KG1 (cell line): Measurements from ENCODE around the gene CLN3.
"Not testable (repeated sequence)": the region's sequence is repeated elsewhere in the genome, so short reads cannot be mapped to it uniquely, and the experiment has no call there.

Source experiments
- DNase-seq: peaks from one replicate; lab custom pipeline; 2025; lab: John Stamatoyannopoulos, UW

The CLN3 gene

DNA sequence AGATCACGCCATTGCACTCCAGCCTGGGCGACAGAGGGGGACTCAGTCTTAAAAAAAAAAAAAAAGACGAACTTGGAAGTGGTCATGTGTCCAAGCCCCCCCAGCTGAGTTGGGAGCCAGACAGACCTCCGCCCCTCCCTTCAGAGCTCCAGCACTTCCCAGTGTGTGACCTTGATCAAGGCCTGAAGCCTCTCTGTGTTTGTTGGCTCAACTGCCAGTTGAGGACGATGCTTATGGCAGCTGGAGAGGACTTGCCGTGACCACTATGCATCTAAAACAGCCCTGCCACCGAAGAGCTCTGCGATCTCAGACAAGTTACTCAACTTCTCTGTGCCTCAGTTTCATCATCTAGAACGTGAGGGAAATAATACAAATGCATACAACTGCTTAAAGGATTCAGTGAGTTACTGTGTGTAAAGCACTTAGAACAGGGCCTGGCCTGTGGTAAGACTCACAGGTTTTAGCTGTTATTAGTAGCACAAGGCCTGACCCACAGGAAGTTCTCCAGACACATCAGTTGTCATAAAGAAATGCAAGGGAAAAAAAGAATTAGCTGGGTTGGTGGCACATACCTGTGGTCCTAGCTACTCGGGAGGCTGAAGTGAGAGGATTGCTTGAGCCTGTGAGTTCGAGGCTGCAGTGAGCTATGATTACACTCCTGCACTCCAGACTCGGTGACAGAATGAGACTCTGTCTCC lies 21.8 kb upstream of the CLN3 start:
- no peak for DNase-seq

GRCh38 chr16:28511801-28512789 lies 20.2 kb upstream of the CLN3 start:
- no peak for DNase-seq

DNA sequence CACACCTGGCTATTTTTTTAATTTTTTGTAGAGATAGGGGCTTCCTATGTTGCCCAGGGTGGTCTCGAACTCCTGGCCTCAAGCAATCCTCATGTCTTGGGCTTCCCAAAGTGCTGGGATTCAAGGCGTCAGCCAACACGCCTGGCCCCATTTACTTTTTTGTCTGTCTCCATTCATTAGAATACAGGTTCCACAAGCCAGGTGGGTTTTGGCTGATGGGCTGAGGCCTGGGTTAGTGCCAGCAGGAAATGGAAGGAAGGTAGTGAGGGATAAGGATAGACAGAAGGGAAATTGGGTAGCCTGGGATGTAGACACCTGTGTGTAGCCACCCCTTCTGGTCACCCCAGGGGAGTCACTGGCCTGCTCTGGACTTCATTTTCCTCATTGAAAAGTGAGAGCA lies 19.2 kb upstream of the CLN3 start:
- no peak for DNase-seq

GRCh38 chr16:28505489-28506137 lies 13.7 kb upstream of the CLN3 start:
- no peak for DNase-seq

GRCh38 chr16:28504707-28505404 lies 13.0 kb upstream of the CLN3 start:
- DNase-seq = no peak

GRCh38 chr16:28503470-28504259 lies 11.8 kb upstream of the CLN3 start:
- DNase-seq = no peak

DNA sequence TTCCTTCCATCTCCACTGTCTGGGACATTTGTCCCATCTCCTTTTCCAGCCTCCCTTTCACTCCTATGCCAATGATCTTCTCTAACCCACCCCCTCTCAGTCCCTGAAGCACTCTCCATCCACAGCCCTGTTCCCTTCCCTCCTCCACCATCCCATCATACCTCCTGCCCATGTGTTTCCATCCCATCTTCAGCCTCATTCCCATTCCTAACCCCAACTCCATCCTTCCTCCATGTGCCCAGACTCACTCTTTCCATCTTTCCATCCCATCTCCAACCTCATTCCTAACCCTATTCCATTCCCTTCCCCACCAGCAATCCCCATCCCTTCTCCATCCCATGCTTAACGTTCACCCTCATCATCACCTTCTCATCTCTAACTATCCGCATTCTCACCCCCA lies 10.4 kb upstream of the CLN3 start:
- no peak for DNase-seq

DNA sequence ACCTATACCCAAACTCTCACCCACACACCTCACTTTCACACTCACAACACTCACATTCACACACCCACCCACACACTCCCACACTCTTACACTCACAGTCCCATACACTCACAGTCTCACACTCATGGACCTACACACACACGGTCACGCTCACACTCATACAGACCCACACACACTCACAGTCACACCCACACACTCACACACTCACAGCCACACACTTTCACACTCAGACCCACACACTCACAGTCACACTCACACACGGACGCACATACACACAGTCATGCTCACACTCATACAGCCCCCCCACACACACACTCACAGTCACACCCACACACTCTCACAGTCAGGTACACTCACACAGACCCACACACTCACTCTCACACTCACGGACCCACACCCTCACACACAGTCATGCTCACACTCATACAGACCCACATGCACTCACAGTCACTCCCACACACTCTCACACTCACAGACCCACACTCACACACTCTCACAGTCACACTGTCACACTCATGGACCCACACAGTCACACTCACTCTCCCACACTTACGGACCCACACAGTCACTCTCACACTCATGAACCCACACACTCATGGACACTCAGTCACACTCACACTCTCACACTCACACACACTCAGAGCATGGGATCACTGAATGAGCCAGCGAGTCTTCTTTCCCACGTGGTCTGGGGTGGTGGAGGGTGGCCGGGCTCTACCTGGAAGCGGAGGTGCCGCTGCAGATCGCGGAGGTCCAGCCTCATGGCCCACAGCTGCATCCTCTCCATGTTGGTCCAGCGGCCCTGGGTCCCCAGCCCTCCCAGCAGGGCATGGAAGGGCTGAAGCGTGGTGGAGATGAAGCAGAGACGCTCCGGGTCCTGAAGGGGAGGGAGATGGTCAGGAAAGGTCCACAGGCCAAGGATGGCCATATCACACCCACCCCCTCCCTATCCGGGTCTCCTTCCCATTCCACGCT lies 9.7 kb upstream of the CLN3 start:
- DNase-seq = no peak

- DNase-seq = not testable (repeated sequence)
Measured at GRCh38 chr16:28500476-28501180, 8.8 kb upstream of the CLN3 start.

DNA sequence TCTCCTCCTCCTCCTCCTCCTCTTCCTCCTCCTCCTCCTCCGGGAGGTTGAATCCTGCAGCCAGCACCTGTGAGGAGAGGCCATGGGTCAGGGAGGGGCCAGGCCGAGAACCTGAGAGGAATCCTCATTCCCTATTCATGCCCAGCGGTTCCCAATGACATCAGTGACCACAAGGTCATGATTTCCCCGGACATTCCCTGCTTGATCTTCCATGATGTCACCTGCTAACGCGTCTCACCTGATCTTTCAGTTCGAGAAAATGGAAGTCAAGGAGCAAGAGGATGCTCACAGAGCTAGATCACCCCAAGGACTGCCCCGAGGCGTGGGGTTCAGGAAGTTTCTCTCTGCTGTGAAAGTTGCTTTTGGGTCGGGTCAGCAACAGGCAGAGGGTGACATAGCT lies 8.0 kb upstream of the CLN3 start:
- no peak for DNase-seq

DNA sequence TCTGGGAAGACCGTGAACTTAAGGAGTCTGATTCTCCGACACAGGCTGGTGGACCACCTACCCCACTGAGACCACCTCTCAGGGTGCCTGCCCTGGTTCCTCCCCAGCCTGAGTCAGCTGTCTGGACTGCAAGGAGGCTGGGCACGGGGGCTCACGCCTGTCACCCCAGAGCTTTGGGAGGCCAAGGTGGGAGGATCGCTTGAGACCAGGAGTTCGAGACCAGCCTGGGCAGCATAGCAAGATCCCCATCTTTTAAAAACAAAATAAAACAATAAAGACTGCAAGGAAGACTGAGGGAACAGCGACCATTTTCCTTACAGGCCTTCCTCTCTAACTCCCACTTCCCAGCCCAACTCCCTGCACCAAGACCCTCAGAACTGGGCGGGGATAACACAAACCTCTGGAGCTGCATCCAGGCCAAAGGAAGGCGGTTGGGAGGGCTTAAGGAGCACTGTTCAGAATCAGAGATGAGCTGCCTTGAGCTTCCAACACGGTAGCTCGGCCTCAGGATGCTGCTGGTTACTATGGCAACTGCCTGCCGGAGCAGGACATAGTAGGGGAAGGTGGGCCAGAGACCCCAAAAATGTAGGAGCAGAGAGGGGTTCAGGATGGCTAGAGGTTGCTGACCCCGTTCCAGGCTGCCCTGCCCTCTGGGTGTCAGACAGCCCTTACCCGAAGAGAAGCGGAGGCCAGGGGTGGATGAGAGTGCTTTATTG lies 7.0 kb upstream of the CLN3 start:
- no peak for DNase-seq

DNA sequence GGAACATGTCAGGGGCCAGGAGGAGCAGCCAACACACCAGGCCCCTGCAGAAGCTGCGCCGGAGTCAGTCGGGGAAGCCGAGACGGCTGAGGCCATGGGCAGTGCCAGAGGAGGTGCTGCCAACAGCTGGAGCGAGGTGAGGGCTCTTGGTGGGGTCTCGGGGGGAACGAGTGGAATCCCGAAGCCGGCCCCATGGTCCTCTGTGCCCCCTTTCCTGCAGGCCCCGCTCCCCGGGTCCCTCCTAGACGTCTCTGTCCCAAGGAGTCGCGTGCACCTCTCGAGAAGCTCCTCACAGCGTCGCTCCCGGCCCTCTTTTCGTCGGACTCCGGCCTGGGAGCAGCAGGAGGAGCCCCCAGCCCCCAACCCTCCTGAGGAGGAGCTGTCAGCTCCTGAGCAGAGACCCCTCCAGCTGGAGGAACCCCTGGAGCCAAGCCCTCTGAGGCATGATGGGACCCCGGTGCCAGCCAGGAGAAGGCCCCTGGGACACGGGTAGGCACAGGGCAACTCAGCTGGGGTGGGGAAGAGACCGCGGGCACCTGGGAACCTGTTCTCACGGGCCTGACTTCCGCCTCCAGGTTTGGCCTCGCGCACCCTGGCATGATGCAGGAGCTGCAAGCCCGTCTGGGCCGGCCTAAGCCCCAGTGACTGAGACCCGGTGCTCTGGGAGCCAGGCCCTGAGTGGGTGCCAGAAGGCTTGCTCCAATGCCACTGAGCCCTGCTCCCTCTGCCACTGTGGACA lies 6.2 kb upstream of the CLN3 start:
- no peak for DNase-seq

- DNase-seq = no peak
Measured at GRCh38 chr16:28497386-28497785, 5.5 kb upstream of the CLN3 start.

- no peak for DNase-seq
Measured at GRCh38 chr16:28496844-28497243, 5.0 kb upstream of the CLN3 start.

DNA sequence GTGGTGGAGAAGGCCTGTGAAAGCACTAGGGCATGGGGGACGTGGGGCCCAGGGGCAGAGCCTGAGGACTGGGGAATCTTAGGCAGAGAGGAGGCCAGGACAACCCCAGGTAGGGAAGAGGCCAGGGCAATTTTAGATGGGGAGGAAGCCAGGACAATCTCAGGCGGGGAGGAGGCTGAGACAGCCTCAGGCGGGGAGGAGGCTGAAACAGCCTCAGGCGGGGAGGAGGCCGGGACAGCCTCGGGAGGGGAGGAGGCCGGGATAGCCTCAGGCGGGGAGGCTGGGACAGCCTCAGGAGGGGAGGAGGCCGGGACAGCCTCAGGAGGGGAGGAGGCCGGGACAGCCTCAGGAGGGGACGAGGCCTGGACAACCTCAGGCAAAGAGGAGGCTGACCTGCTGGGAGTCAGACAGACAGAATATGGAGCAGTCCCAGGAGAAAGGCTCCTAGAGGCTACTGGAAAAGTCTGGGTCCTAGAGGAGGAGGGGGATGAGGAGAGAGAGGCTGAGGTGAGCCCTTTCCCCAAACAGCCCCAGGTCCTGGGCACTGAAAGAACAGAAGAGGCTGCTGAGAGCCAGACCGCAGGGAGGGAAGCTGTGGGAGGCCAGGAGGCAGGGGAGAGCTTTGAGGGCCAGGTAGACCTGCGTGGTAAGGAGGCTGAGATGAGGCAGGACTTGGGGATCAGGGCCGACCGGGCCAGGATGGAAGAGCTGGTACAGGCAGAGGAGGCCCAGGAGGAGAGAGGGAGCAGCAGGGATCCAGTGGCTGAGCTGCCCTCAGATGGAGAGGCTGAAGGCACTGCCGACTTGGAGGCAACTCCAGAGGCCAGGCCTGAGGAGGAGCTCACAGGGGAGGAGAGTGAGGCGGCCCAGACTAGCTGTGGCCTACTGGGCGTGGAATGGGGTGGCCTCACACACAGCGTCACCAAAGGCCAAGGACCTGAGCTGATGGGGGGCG lies 4.2 kb upstream of the CLN3 start:
- DNase-seq = no peak

GRCh38 chr16:28495098-28495793 lies 3.4 kb upstream of the CLN3 start:
- no peak for DNase-seq
